CD4-positive, CD25-positive, alpha-beta regulatory T cell (primary cell): ENCODE results near the gene ZNF81. TPM values are rescaled to one million over a fixed set of nuclear protein-coding genes. Genes with fewer than 3 reads are reported as not detected.
"Not testable (repeated sequence)": the region's sequence is repeated elsewhere in the genome, so short reads cannot be mapped to it uniquely, and the experiment has no call there.

Source experiments
- ATAC-seq, 2 donors: fragments of 150-1000 bp; cut with Tn5 transposase; one replicate each; pipeline ENCODE4 v1.10.0; 2021; ENCODE audit warnings: low read depth in 2 of 2, moderate number of reproducible peaks in 2 of 2, moderate library complexity in 1 of 2
- DNase-seq, 3 donors: peaks; one replicate each; pipeline versions ENCODE4 v3.0.0 to v3.0.0-alpha.2; 2012 to 2022; ENCODE audit warnings: mixed read lengths in 1 of 3
- H3K27ac ChIP-seq: one replicate; pipeline ENCODE4 v1.7.0; 2013; ENCODE audit warnings: mild to moderate bottlenecking, low read length; ENCODE audit not compliant: insufficient read depth, poor library complexity, severe bottlenecking
- H3K27me3 ChIP-seq: one replicate; pipeline ENCODE4 v1.7.0; 2013; ENCODE audit warnings: low read length; ENCODE audit not compliant: control insufficient read depth, insufficient read depth
- H3K36me3 ChIP-seq: one replicate; pipeline ENCODE4 v1.7.0; 2013; ENCODE audit warnings: mild to moderate bottlenecking, low read length, moderate library complexity; ENCODE audit not compliant: control insufficient read depth, insufficient read depth
- H3K4me1 ChIP-seq: 2 replicates; pipeline ENCODE4 v1.7.0; 2013; ENCODE audit warnings: mild to moderate bottlenecking, low read length; ENCODE audit not compliant: insufficient read depth, control insufficient read depth, poor library complexity, severe bottlenecking
- H3K4me3 ChIP-seq: one replicate; pipeline ENCODE4 v1.7.0; 2013; ENCODE audit warnings: low read depth, mild to moderate bottlenecking, low read length, moderate library complexity
- H3K9me3 ChIP-seq, 2 experiments: 1 replicate in 1 of 2; 2 replicates in 1 of 2; pipeline ENCODE4 v1.7.0; 2013; ENCODE audit warnings: low read length in 2 of 2, mild to moderate bottlenecking in 1 of 2, moderate library complexity in 1 of 2; ENCODE audit not compliant: control insufficient read depth in 2 of 2
- H3K27ac Mint-ChIP-seq, 3 donors: one replicate each; pipeline ENCODE4 v1.8.0; 2020 to 2022; ENCODE audit warnings: mild to moderate bottlenecking in 3 of 3, mixed read lengths in 3 of 3, moderate library complexity in 2 of 3
- H3K27me3 Mint-ChIP-seq: one replicate; pipeline ENCODE4 v1.8.0; 2022; ENCODE audit warnings: mild to moderate bottlenecking, mixed read lengths
- H3K36me3 Mint-ChIP-seq: one replicate; pipeline ENCODE4 v1.8.0; 2020; ENCODE audit warnings: mixed read lengths
- H3K4me1 Mint-ChIP-seq, 4 donors: one replicate each; pipeline ENCODE4 v1.8.0; 2020 to 2022; ENCODE audit warnings: mixed read lengths in 4 of 4, mild to moderate bottlenecking in 1 of 4
- H3K4me3 Mint-ChIP-seq, 4 donors: one replicate each; pipeline ENCODE4 v1.8.0; 2020 to 2022; ENCODE audit warnings: mild to moderate bottlenecking in 4 of 4, mixed read lengths in 4 of 4, moderate library complexity in 3 of 4
- H3K9me3 Mint-ChIP-seq, 7 donors: one replicate each; pipeline ENCODE4 v1.8.0; 2020 to 2022; ENCODE audit warnings: mixed read lengths in 7 of 7, mild to moderate bottlenecking in 3 of 7, moderate library complexity in 2 of 7
- polyA plus RNA-seq, 4 donors: library from polyadenylated mRNA; unstranded; fragments of 300-500 nt; fragmentation: Illumina TruSeq; gene quantifications; one replicate each; pipeline ENCODE4 v1.2.3, GENCODE V29; 2021
- total RNA-seq: library from RNA; stranded (reverse); gene quantifications from one replicate; pipeline ENCODE4 v1.2.3, GENCODE V29; 2022

ZNF81 gene
- total and polyA plus RNA-seq, 5 donors from 2014 or later: 1.8 to 10.9 (median 3.0) TPM

DNA sequence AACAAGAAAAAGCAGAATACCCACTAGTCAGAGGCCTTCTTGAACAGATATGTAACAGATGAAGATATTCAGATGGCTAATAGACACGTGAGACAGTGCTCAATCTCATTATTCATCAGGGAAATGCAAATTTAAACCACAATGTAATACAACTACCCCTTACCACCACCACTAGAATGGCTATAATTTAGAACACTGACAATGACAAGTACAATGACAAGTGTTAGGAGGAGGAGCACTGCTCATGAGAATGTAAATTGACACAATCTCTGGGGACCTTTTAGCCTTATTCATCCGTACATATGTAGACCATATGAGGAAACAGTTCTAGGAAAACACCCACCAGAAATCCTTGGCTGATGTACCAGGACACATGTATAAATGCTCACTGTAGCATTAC lies 13.1 kb downstream of the ZNF81 start:
- H3K27me3 Mint-ChIP-seq: no peaks in the 10 kb centered on the region
- H3K27ac Mint-ChIP-seq: no peak overlapping the region
- peaks cover 0 to 5% (median 2%) of the 10 kb centered on the region in 4 donors for H3K4me1 Mint-ChIP-seq

DNA sequence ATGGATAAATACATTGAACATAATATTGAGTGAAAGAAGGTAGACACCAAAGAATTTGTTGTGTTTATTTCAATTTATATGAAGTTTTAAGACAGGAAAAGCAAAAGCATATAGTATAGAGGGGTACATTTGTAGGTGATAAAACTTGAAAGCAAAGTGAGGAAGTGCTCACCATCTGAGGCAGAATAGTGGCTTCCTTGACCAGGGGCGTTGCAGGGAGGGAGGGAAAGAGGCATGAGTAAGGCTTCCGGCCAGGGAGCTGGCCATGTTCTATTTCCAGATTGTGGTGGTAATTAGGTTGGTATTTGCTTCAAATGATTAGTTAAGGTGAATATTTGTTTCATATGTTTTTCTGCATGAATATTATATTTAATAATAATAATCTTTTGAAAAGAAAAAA lies 13.7 kb downstream of the ZNF81 start:
- H3K27me3 Mint-ChIP-seq, H3K4me1 ChIP-seq, H3K9me3 Mint-ChIP-seq, H3K27me3 ChIP-seq, H3K4me3 ChIP-seq, H3K4me3 Mint-ChIP-seq, ATAC-seq, H3K27ac ChIP-seq, H3K36me3 Mint-ChIP-seq, H3K4me1 Mint-ChIP-seq, DNase-seq, H3K27ac Mint-ChIP-seq, H3K9me3 ChIP-seq: not testable (repeated sequence)
- H3K36me3 ChIP-seq: peaks cover 18% of the 10 kb centered on the region

More for the DNA sequence above, 13.1 kb downstream of the ZNF81 start:
- DNase-seq (no peak), ATAC-seq (no peak)
- Histone ChIP-seq H3K36me3 (peaks cover 18% of the 10 kb centered on the region), H3K27me3 (no peaks in the 10 kb centered on the region), H3K27ac (no peak overlapping the region), H3K9me3 (no peaks in the 10 kb centered on the region), H3K4me3 (no peak overlapping the region), H3K4me1 (no peaks in the 10 kb centered on the region)
- H3K36me3 Mint-ChIP-seq: no peaks in the 10 kb centered on the region
- no peaks in the 10 kb centered on the region for H3K9me3 Mint-ChIP-seq
- H3K4me3 Mint-ChIP-seq: no peak overlapping the region

DNA sequence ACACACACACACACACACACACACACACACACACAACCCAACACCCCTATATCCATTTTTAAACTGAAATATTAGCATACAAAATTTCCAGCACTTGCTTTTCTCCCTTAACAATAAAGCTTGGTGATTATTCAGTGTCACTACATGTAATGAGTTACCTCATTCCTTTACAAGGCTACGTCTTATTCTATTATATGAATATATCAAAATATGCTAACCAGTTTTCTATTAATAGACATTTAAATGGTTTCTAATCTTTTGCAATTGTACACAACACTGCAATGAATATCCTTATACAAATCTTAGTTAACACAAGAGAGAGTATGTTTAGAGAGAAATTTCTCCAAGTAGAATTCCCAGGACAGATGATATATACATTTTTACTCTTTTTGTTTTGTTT lies 14.2 kb downstream of the ZNF81 start:
- ATAC-seq: no peak

DNA sequence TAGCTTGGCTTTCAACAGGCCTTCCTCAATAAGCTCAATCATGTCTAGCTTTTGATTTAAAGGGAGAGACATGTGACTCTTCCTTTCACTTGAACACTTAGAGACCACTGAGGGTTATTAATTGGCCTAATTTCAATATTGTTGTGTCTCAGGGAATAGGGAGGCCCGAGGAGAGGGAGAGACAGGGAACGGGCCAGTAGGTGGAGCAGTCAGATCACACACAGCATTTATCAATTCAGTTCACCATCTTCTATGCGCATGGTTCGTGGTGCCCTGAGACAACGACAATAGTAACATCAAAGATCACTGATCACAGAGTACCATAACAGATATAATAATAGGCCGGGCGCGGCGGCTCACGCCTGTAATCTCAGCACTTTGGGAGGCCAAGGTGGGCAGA lies 17.8 kb downstream of the ZNF81 start:
- Mint-ChIP-seq H3K27ac (peak overlapping the region in 2 of 3 donors; percentile 44 to 74), H3K9me3 (no peaks in the 10 kb centered on the region), H3K4me3 (no peak overlapping the region), H3K4me1 (peaks cover 0 to 5% (median 2%) of the 10 kb centered on the region in 4 donors), H3K36me3 (peaks cover 4% of the 10 kb centered on the region), H3K27me3 (no peaks in the 10 kb centered on the region)
- H3K4me3 ChIP-seq: no peak overlapping the region
- H3K27ac ChIP-seq: no peak overlapping the region
- no peaks in the 10 kb centered on the region for H3K4me1 ChIP-seq
- H3K27me3 ChIP-seq: no peaks in the 10 kb centered on the region
- ATAC-seq (peak in 1 of 2 donors; percentile 48), DNase-seq (peak in 2 of 3 donors; percentile 15 to 32)
- H3K9me3 ChIP-seq: no peaks in the 10 kb centered on the region
- H3K36me3 ChIP-seq: peaks cover 3% of the 10 kb centered on the region

More for the DNA sequence above, 14.2 kb downstream of the ZNF81 start:
- Mint-ChIP-seq H3K9me3 (no peaks in the 10 kb centered on the region), H3K27me3 (no peaks in the 10 kb centered on the region), H3K36me3 (no peaks in the 10 kb centered on the region), H3K27ac (no peak overlapping the region), H3K4me1 (peaks cover 0 to 5% (median 2%) of the 10 kb centered on the region in 4 donors), H3K4me3 (no peak overlapping the region)
- Histone ChIP-seq H3K4me1 (no peaks in the 10 kb centered on the region), H3K4me3 (no peak overlapping the region), H3K27me3 (no peaks in the 10 kb centered on the region), H3K27ac (no peak overlapping the region), H3K36me3 (peaks cover 18% of the 10 kb centered on the region), H3K9me3 (no peaks in the 10 kb centered on the region)
- no peak for DNase-seq

DNA sequence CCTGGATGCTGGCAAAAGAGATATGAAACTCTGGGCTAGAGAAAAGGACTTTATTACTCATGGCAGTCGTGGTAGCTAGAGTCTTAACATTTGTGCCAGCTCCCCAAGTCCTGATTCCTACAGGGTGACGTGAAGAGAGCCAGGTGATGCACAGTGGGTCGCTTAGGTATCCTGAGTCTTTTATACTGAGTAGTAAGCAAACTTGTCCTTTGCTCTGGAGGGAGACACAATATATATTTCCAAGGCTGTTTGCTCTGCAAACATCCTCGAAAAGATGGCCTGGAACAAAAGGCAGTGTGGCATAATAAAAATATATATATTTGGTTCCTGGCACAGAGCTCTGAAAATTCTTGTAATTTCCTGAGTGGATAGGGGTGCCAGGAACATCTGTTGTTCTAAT lies 23.0 kb downstream of the ZNF81 start:
- Histone ChIP-seq H3K27ac (no peak overlapping the region), H3K36me3 (peaks cover 8% of the 10 kb centered on the region), H3K27me3 (no peaks in the 10 kb centered on the region), H3K9me3 (no peaks in the 10 kb centered on the region), H3K4me1 (no peaks in the 10 kb centered on the region), H3K4me3 (no peak overlapping the region)
- no peaks in the 10 kb centered on the region for H3K9me3 Mint-ChIP-seq
- peaks cover 14% of the 10 kb centered on the region for H3K36me3 Mint-ChIP-seq
- H3K4me1 Mint-ChIP-seq: no peaks in the 10 kb centered on the region
- no peaks in the 10 kb centered on the region for H3K27me3 Mint-ChIP-seq
- no peak for ATAC-seq
- H3K4me3 Mint-ChIP-seq: no peak overlapping the region
- H3K27ac Mint-ChIP-seq: no peak overlapping the region
- DNase-seq: no peak

DNA sequence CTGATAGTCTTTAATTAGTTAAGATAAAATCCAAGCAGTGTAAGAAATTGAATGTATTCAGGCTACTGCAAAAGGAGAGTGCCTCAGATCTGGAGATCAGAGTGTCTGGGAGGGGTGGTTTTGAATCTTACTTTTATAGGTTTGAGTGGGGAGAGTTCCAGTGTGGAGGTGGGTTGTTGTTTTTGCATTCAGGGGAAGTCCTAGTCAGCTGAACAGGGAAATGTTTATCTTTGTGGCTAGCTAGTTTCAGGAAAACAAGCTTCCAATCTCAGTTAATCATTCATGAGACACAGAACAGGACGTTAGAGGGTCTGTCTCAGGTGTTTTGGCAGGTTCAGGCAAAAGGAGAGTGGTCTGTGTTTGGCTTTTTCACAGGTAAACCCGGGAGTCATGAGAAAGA lies 26.0 kb downstream of the ZNF81 start:
- Histone ChIP-seq H3K27ac (no peak overlapping the region), H3K27me3 (no peaks in the 10 kb centered on the region), H3K9me3 (no peaks in the 10 kb centered on the region), H3K4me3 (no peak overlapping the region), H3K36me3 (peaks cover 8% of the 10 kb centered on the region), H3K4me1 (no peaks in the 10 kb centered on the region)
- no peak overlapping the region for H3K4me3 Mint-ChIP-seq
- DNase-seq: no peak
- ATAC-seq: no peak
- no peaks in the 10 kb centered on the region for H3K9me3 Mint-ChIP-seq
- peaks cover 19% of the 10 kb centered on the region for H3K36me3 Mint-ChIP-seq
- H3K4me1 Mint-ChIP-seq: no peaks in the 10 kb centered on the region
- H3K27me3 Mint-ChIP-seq: no peaks in the 10 kb centered on the region
- H3K27ac Mint-ChIP-seq: no peak overlapping the region

DNA sequence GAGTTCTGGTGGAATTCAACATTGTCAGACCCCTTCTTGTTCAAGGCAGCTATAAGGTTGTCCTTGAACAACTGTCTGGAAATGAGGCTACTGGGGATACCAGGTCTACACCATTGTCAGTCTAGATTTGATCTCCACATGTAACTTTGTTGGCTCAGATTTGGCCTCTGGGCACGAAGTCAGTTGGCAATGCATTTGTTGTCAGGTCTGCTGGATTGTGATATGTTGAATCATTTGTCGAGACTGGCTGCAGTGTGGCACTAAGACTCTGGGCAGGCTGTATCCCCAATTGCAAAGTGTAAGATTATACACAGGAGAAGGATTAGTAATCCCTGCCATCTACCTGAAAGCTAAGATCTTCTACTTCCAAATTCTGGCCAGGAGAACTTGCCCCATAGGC lies 26.5 kb downstream of the ZNF81 start:
- Histone ChIP-seq H3K4me1 (no peaks in the 10 kb centered on the region), H3K36me3 (peaks cover 8% of the 10 kb centered on the region), H3K4me3 (no peak overlapping the region), H3K27ac (no peak overlapping the region), H3K9me3 (no peaks in the 10 kb centered on the region), H3K27me3 (no peaks in the 10 kb centered on the region)
- no peaks in the 10 kb centered on the region for H3K9me3 Mint-ChIP-seq
- no peak overlapping the region for H3K4me3 Mint-ChIP-seq
- DNase-seq (no peak), ATAC-seq (no peak)
- H3K27ac Mint-ChIP-seq: no peak overlapping the region
- H3K36me3 Mint-ChIP-seq: peaks cover 19% of the 10 kb centered on the region
- no peaks in the 10 kb centered on the region for H3K27me3 Mint-ChIP-seq
- no peaks in the 10 kb centered on the region for H3K4me1 Mint-ChIP-seq

DNA sequence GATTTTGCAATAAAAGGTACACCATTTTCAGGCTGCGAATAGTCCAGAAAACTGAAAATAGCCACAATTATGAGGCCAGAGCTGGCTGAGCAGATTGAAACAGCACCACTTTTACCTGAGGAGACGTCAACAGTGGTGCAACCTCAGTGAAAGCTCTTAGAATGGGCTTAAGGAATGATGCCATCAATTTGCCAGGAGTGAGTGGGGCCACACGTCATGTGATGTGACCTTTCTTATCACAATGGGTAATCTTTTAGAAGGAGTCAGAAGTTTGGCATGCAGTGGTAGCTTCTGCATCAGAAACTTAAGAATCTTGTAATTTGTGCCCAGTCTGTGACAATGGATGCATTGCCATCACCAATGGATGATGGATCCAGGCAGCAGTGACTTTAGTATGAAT lies 27.6 kb downstream of the ZNF81 start:
- Histone ChIP-seq H3K9me3 (no peaks in the 10 kb centered on the region), H3K4me1 (no peaks in the 10 kb centered on the region), H3K36me3 (peaks cover 8% of the 10 kb centered on the region), H3K4me3 (no peak overlapping the region), H3K27ac (no peak overlapping the region), H3K27me3 (no peaks in the 10 kb centered on the region)
- Mint-ChIP-seq H3K27ac (no peak overlapping the region), H3K27me3 (no peaks in the 10 kb centered on the region), H3K9me3 (peaks cover 0 to 2% (median 0%) of the 10 kb centered on the region in 7 donors), H3K36me3 (peaks cover 23% of the 10 kb centered on the region), H3K4me1 (no peaks in the 10 kb centered on the region), H3K4me3 (no peak overlapping the region)
- DNase-seq: no peak
- no peak for ATAC-seq
